ENCODE measurements around the gene DCLK2. TPM values are rescaled to one million over a fixed set of nuclear protein-coding genes. Genes with fewer than 3 reads are reported as not detected.

DCLK2 gene
- total RNA-seq, 2 experiments from 2014 or later, result not detected

DNA sequence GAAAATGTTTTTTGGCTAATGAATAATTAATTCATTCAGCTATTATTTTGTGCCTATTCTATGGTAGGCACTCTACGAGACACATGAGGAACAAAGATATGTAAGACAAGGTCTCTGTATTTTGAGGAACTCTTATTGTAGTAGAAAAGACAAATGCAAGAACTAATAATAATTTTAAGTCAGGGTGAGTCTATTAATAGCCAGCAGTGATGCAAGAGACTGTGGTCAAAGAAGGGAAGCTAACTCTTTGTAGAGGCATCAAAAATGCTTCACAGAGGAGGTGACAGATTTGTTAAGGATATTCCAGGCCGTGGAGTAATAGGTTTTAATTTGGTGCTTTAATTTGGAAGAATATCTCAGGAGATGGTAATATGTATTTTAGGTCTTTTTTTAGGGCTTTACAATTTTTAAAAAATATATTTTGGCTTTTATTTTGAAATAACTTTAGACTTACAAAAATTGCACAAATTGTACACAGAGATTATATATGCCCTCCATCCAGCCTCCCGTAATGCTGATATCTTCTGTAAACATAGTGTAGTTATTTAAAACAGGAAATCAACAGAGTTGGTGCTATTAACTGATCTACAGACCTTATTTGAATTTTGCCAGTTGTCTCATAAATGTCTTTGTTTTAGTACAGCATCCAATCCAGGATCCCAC lies 48.1 kb downstream of the DCLK2 start:
- Histone ChIP-seq H3K4me2 (ENCODE audit: low read length) (no peak overlapping the region), H3K9me2 (ENCODE audit: insufficient read depth, low read length) (no peaks in the 10 kb centered on the region), H3K27ac (ENCODE audit: low read depth, low read length, poor library complexity, severe bottlenecking) (no peak overlapping the region), H2AFZ (ENCODE audit: low read length) (no peak overlapping the region), H3K79me2 (ENCODE audit: insufficient read depth, low read depth, low read length) (no peaks in the 10 kb centered on the region), H3K4me3 (ENCODE audit: low read depth, low read length, poor library complexity, severe bottlenecking) (no peak overlapping the region), H3K36me3 (ENCODE audit: insufficient read depth, low read length) (no peaks in the 10 kb centered on the region), H3K9me3 (ENCODE audit: low read length) (no peaks in the 10 kb centered on the region), H4K20me1 (ENCODE audit: insufficient read depth, low read length) (no peaks in the 10 kb centered on the region), H3K4me1 (ENCODE audit: insufficient read depth, low read length, poor library complexity, severe bottlenecking) (no peaks in the 10 kb centered on the region)
- BruUV-seq (replicated peaks), result no TSS peak
- TF ChIP-seq EZH2phosphoT487 (IDR thresholded peaks at IDR 0.05; ENCODE audit: borderline replicate concordance, low read depth, low read length), result no peak
- TF ChIP-seq, protein P1, sequence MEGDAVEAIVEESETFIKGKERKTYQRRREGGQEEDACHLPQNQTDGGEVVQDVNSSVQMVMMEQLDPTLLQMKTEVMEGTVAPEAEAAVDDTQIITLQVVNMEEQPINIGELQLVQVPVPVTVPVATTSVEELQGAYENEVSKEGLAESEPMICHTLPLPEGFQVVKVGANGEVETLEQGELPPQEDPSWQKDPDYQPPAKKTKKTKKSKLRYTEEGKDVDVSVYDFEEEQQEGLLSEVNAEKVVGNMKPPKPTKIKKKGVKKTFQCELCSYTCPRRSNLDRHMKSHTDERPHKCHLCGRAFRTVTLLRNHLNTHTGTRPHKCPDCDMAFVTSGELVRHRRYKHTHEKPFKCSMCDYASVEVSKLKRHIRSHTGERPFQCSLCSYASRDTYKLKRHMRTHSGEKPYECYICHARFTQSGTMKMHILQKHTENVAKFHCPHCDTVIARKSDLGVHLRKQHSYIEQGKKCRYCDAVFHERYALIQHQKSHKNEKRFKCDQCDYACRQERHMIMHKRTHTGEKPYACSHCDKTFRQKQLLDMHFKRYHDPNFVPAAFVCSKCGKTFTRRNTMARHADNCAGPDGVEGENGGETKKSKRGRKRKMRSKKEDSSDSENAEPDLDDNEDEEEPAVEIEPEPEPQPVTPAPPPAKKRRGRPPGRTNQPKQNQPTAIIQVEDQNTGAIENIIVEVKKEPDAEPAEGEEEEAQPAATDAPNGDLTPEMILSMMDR (conservative IDR thresholded peaks at IDR 0.05; ENCODE audit: low read length), result no peak
- intact Hi-C loops (cut with micrococcal nuclease; ENCODE audit: unreplicated experiment), result no loop called here
- POLR2A ChIA-PET, result no interaction called here
- CTCF ChIA-PET (ENCODE audit: unreplicated experiment), result no interaction called here
- DNase-seq (ENCODE audit: low spot score), result peak; percentile 1

DNA sequence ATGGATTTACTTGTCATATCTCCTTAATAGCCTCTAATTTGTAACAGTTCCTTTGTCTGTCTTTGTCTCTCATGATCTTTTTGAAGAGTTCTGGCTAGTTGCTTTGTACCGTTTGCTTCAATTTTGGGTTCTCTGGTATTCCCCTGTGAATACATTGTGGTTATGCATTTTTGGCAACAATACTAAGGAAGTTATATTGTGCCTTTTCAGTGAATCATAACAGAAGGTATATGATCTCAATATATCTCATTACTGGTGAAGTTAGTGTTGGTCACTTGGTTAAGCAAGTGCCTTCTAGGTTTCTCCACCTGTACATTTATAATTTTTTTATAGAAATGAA lies 48.6 kb downstream of the DCLK2 start:
- CTCF ChIA-PET (ENCODE audit: unreplicated experiment), result no interaction called here
- intact Hi-C loops (cut with micrococcal nuclease; ENCODE audit: unreplicated experiment), result no loop called here
- no peaks in the 10 kb centered on the region for H3K4me1 ChIP-seq (ENCODE audit: insufficient read depth, low read length, poor library complexity, severe bottlenecking)
- H3K27ac ChIP-seq (ENCODE audit: low read depth, low read length, poor library complexity, severe bottlenecking), result no peak overlapping the region
- no peak overlapping the region for H2AFZ ChIP-seq (ENCODE audit: low read length)
- H3K36me3 ChIP-seq (ENCODE audit: insufficient read depth, low read length), result no peaks in the 10 kb centered on the region
- POLR2A ChIA-PET, result no interaction called here
- H3K4me3 ChIP-seq (ENCODE audit: low read depth, low read length, poor library complexity, severe bottlenecking), result no peak overlapping the region
- H3K4me2 ChIP-seq (ENCODE audit: low read length), result no peak overlapping the region
- no peak for DNase-seq (ENCODE audit: low spot score)
- no peak for TF ChIP-seq EZH2phosphoT487 (IDR thresholded peaks at IDR 0.05; ENCODE audit: borderline replicate concordance, low read depth, low read length)
- TF ChIP-seq, protein P1 (conservative IDR thresholded peaks at IDR 0.05; ENCODE audit: low read length), result no peak
- H3K79me2 ChIP-seq (ENCODE audit: insufficient read depth, low read depth, low read length), result no peaks in the 10 kb centered on the region
- BruUV-seq (replicated peaks), result no TSS peak
- H3K9me3 ChIP-seq (ENCODE audit: low read length), result no peaks in the 10 kb centered on the region
- no peaks in the 10 kb centered on the region for H3K9me2 ChIP-seq (ENCODE audit: insufficient read depth, low read length)
- no peaks in the 10 kb centered on the region for H4K20me1 ChIP-seq (ENCODE audit: insufficient read depth, low read length)

DNA sequence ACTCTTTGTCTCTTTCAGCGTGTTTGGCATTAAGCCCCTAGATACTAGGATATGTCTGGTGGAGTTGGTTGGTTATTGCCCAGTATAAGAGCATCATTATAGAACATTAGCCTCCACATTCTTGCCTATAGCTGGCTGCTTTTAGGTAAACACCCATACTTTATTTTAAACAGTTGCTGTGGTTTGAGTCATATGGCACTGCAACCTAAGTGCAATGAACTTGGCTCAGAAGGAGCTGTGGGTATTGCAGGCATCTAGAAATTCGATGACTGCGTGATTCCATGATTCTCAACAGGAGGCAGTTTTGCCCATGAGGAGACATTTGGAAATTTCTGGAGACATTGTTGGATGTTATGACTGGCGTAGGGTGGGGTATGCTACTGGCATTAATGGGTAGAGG lies 49.5 kb downstream of the DCLK2 start:
- Histone ChIP-seq H2AFZ (ENCODE audit: low read length) (no peak overlapping the region), H3K36me3 (ENCODE audit: insufficient read depth, low read length) (no peaks in the 10 kb centered on the region), H3K9me2 (ENCODE audit: insufficient read depth, low read length) (no peaks in the 10 kb centered on the region), H3K4me2 (ENCODE audit: low read length) (no peak overlapping the region), H3K79me2 (ENCODE audit: insufficient read depth, low read depth, low read length) (no peaks in the 10 kb centered on the region), H3K4me1 (ENCODE audit: insufficient read depth, low read length, poor library complexity, severe bottlenecking) (no peaks in the 10 kb centered on the region), H3K4me3 (ENCODE audit: low read depth, low read length, poor library complexity, severe bottlenecking) (no peak overlapping the region), H3K9me3 (ENCODE audit: low read length) (no peaks in the 10 kb centered on the region), H3K27ac (ENCODE audit: low read depth, low read length, poor library complexity, severe bottlenecking) (no peak overlapping the region), H4K20me1 (ENCODE audit: insufficient read depth, low read length) (no peaks in the 10 kb centered on the region)
- POLR2A ChIA-PET, result no interaction called here
- intact Hi-C loops (cut with micrococcal nuclease; ENCODE audit: unreplicated experiment), result no loop called here
- CTCF ChIA-PET (ENCODE audit: unreplicated experiment), result no interaction called here
- no TSS peak for BruUV-seq (replicated peaks)
- no peak for DNase-seq (ENCODE audit: low spot score)
- TF ChIP-seq, protein P1 (conservative IDR thresholded peaks at IDR 0.05; ENCODE audit: low read length), result no peak
- no peak for TF ChIP-seq EZH2phosphoT487 (IDR thresholded peaks at IDR 0.05; ENCODE audit: borderline replicate concordance, low read depth, low read length)

All from OCI-LY7 (cell line).